ENCODE results near the gene RAB7B.

- TF ChIP-seq CTCF (IDR thresholded peaks at IDR 0.05) (no peak), POLR2A (IDR thresholded peaks at IDR 0.05) (no peak)
Measured at GRCh38 chr1:205988585-205988995, 14.6 kb downstream of the RAB7B start.
